ENCODE data around the gene ANGPT4.

- TF ChIP-seq, protein P1, sequence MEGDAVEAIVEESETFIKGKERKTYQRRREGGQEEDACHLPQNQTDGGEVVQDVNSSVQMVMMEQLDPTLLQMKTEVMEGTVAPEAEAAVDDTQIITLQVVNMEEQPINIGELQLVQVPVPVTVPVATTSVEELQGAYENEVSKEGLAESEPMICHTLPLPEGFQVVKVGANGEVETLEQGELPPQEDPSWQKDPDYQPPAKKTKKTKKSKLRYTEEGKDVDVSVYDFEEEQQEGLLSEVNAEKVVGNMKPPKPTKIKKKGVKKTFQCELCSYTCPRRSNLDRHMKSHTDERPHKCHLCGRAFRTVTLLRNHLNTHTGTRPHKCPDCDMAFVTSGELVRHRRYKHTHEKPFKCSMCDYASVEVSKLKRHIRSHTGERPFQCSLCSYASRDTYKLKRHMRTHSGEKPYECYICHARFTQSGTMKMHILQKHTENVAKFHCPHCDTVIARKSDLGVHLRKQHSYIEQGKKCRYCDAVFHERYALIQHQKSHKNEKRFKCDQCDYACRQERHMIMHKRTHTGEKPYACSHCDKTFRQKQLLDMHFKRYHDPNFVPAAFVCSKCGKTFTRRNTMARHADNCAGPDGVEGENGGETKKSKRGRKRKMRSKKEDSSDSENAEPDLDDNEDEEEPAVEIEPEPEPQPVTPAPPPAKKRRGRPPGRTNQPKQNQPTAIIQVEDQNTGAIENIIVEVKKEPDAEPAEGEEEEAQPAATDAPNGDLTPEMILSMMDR (IDR thresholded peaks at IDR 0.05): no peak
- TF ChIP-seq TCF7L2 (IDR thresholded peaks at IDR 0.05; ENCODE audit: low read depth, low read length): no peak
- no peak for TF ChIP-seq REST (IDR thresholded peaks at IDR 0.05; ENCODE audit: insufficient read depth in 1 of 2, low read depth in 2 of 2, low read length in 1 of 2)
Measured at GRCh38 chr20:833121-833449, 83.0 kb downstream of the ANGPT4 start.
